A673 (cell line): ENCODE data around the gene FCMR.

Experiments used
- CTCF ChIP-seq: fragments of 300-800, 200-600 bp; sonication (generic); conservative IDR thresholded peaks from 2 replicates; pipeline ENCODE4 v1.5.1; 2017; ENCODE audit warnings: low read depth, mild to moderate bottlenecking, antibody characterized with exemption, low read length, moderate library complexity, mixed read lengths
- EZH2 ChIP-seq: fragments of 200-600 bp; sonication (generic); IDR thresholded peaks from 2 replicates; pipeline ENCODE4 v1.6.1; 2017; ENCODE audit warnings: borderline replicate concordance, low read depth, mild to moderate bottlenecking, mixed read lengths, antibody characterized with exemption, low read length; ENCODE audit not compliant: poor library complexity, severe bottlenecking

- no peak for TF ChIP-seq CTCF
- no peak for TF ChIP-seq EZH2
These were observed 38.6 kb downstream of the FCMR start for GRCh38 chr1:206883160-206883559.
